Left lung (tissue), 10 donors: ENCODE results near the gene MIOX. TPM values are rescaled to one million over a fixed set of nuclear protein-coding genes. Genes with fewer than 3 reads are reported as not detected.

ENCODE experiments used
- ATAC-seq: fragments of 200-7000 bp; cut with Tn5 transposase; one replicate; pipeline ENCODE4 v1.9.1; 2020; ENCODE audit warnings: moderate library complexity
- DNase-seq, 4 donors: peaks; one replicate each; pipeline ENCODE4 v3.0.0-alpha.2; 2013 to 2020
- H3K27ac ChIP-seq, 2 donors: fragments of 200-600 bp; sonication (generic) in 1 of 2; one replicate each; pipeline versions ENCODE4 v1.5.0 to v1.8.0; 2020 to 2021
- H3K27me3 ChIP-seq, 2 donors: fragments of 200-600 bp; sonication (generic) in 1 of 2; one replicate each; pipeline versions ENCODE4 v1.5.0 to v1.8.0; 2020 to 2021
- H3K36me3 ChIP-seq, 2 donors: fragments of 200-600 bp; sonication (generic) in 1 of 2; one replicate each; pipeline versions ENCODE4 v1.5.0 to v1.8.0; 2020 to 2021
- H3K4me1 ChIP-seq, 2 donors: fragments of 200-600 bp; one replicate each; pipeline ENCODE4 v1.8.0; 2021
- H3K4me3 ChIP-seq, 2 donors: fragments of 200-600 bp; sonication (generic) in 1 of 2; one replicate each; pipeline versions ENCODE4 v1.5.0 to v1.8.0; 2020 to 2021; ENCODE audit warnings: mild to moderate bottlenecking in 1 of 2
- H3K9me3 ChIP-seq, 2 donors: fragments of 200-600 bp; sonication (generic) in 1 of 2; one replicate each; pipeline versions ENCODE4 v1.5.0 to v1.8.0; 2020 to 2021
- CTCF ChIP-seq, 2 donors: fragments of 200-600 bp; sonication (generic) in 1 of 2; IDR thresholded peaks; one replicate each; pipeline versions ENCODE4 v1.5.0 to v1.8.0; 2021; ENCODE audit warnings: antibody characterized with exemption in 2 of 2
- intact Hi-C, 2 donors: fragments of 100-400 bp; cut with DNase I; formaldehyde crosslinking; loops; one replicate each; pipeline versions ENCODE4 v1.11.2 to v1.14.2; 2022
- polyA plus RNA-seq, 6 donors: library from polyadenylated mRNA; unstranded; fragments of 120-200 nt; gene quantifications; one replicate each; pipeline ENCODE4 v1.2.1, GENCODE V29; 2013; ENCODE audit not compliant: insufficient read length in 6 of 6
- total RNA-seq, 2 donors: library from RNA; stranded (reverse); fragmentation: NEBNext Ultra II Directional; extraction: Animal tissue kit (Norgen Biotek cat#: 25700); gene quantifications; one replicate each; pipeline ENCODE4 v1.2.1, GENCODE V29; 2021
- donor health status: DM: no; HTN: yes; CAD: no.
- donor health status: DM: no; HTN: no; CAD: no.

The MIOX gene
- total and polyA plus RNA-seq, 8 donors: 0.12 to 0.27 (median 0.15) TPM; not detected in 3

DNA sequence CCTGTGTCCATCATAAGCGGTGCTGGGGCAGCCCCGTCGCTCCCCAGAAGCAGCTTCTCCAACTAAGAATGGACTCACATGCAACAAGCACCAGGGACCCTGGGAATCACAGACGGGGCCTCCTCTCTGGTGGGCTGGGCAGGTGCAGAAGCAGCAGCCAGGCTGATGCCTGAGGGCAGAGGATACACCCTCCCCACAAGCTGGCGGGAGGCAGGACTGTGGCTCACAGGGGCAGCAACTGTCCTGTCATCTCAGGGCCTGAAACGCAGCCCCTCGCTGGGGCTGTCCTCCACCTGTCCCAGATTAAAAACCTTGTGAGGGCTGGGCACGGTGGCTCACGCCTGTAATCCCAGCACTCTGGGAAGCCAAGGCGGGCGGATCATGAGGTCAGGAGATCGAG is 8.7 kb upstream of the MIOX start:
- ATAC-seq (no peak), DNase-seq (no peak)
- Histone ChIP-seq H3K27ac (no peak overlapping the region), H3K27me3 (peaks cover 22 to 50% of the 10 kb centered on the region in 2 donors), H3K36me3 (no peaks in the 10 kb centered on the region), H3K4me3 (no peak overlapping the region), H3K9me3 (no peaks in the 10 kb centered on the region), H3K4me1 (peaks cover 20 to 37% of the 10 kb centered on the region in 2 donors)
- TF ChIP-seq CTCF (IDR thresholded peaks at IDR 0.05): no peak
- intact Hi-C loops: no loop called here

DNA sequence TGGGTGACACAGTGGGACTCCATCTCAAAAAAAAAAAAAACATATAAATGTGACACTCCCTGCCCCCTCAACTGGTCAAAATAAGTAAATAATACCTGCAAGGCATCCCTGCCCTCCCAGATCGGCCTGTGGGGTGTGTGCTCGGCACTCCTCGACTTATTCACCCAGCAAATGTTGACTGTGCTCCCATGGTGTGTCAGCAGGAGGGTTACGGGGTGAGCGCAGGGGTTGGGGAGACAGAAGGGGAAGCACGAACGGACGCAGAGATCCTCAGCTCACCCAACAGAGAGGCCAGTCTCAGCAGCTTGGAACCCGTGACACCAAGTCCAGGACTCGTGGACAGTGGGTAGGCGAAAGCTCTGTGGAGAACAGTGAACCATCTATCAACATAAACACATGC is 6.9 kb upstream of the MIOX start:
- ATAC-seq: no peak
- intact Hi-C loops: no loop called here
- Histone ChIP-seq H3K36me3 (no peaks in the 10 kb centered on the region), H3K27me3 (peaks cover 22 to 67% of the 10 kb centered on the region in 2 donors), H3K9me3 (no peaks in the 10 kb centered on the region), H3K4me1 (peaks cover 9 to 22% of the 10 kb centered on the region in 2 donors), H3K27ac (no peak overlapping the region), H3K4me3 (no peak overlapping the region)
- no peak for TF ChIP-seq CTCF (IDR thresholded peaks at IDR 0.05)
- no peak for DNase-seq

DNA sequence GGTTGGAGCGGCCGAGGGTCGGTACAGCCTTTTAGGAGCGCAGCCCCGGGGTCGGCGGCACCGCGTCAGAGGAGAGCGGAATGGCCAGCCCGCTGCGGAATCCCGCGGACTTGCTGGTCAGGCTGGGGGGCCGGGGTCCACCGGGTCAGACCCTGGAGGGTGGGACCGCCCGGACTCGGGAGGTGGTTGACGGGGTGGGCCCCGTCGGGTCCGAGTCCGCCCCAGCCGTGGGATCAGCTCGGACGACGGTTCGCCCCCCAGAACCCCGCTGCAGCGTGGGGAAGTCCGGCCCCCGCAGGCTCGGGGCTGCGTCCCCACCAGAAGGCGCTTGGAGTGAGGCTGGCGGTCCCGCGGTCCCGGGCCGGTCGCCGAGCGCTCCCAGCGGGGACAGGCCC is 5.6 kb upstream of the MIOX start:
- Histone ChIP-seq H3K9me3 (no peaks in the 10 kb centered on the region), H3K36me3 (no peaks in the 10 kb centered on the region), H3K4me1 (peaks cover 5 to 15% of the 10 kb centered on the region in 2 donors), H3K27me3 (peaks cover 22 to 80% of the 10 kb centered on the region in 2 donors), H3K4me3 (peak overlapping the region; percentile 36 to 67), H3K27ac (no peak overlapping the region)
- peak in 1 of 4 donors; percentile 81 for DNase-seq
- TF ChIP-seq CTCF (IDR thresholded peaks at IDR 0.05): no peak
- ATAC-seq: no peak
- intact Hi-C loops: no loop called here

DNA sequence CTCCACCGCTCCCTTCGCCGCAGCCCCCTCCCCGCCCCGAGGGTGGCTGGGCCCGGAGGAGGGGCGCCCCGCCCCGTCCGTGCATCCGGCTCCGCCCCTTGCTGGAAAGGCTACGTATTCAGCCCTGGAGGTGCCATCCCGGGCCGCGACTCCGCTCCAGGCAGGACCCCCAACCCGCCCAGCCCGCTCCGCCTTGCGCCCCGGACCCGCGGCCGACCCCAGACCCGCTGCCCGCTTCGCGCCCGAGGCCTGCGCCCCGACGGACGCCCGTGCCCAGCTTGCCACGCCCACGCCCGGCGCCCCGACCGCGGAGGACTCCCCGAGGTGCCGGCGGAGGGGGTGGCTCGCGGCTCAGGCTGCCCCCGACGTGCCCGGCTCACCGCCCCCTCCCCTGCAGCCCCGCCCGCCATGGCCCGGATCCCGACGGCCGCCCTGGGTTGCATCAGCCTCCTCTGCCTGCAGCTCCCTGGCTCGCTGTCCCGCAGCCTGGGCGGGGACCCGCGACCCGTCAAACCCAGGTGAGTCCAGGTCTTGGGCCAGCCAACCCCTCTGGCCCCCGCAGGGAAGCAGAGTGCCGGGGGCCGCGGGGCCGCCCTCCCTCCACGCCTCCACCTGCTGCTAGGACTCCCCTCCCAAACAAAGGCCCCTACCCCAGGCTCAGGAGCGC is 5.1 kb upstream of the MIOX start, which contains the start of gene ADM2:
ADM2 (plus strand) TSS at position 104 of the 667 bp plus-strand sequence; CDS start at position 409, 305 bp downstream.
- no peak within 1 kb of the TSS for H3K27ac ChIP-seq
- H3K4me3 ChIP-seq: peak within 1 kb of the TSS; percentile 36 to 67
- H3K36me3 ChIP-seq: no peaks in the 10 kb centered on the region
- DNase-seq: peak in 2 of 4 donors; percentile 41 to 92
- H3K9me3 ChIP-seq: no peaks in the 10 kb centered on the region
- intact Hi-C loops: no loop called here
- H3K27me3 ChIP-seq: peaks cover 22 to 82% of the 10 kb centered on the region in 2 donors
- TF ChIP-seq CTCF (IDR thresholded peaks at IDR 0.05): no peak
- ATAC-seq: peak; percentile 73
- H3K4me1 ChIP-seq: peaks cover 5 to 15% of the 10 kb centered on the region in 2 donors

DNA sequence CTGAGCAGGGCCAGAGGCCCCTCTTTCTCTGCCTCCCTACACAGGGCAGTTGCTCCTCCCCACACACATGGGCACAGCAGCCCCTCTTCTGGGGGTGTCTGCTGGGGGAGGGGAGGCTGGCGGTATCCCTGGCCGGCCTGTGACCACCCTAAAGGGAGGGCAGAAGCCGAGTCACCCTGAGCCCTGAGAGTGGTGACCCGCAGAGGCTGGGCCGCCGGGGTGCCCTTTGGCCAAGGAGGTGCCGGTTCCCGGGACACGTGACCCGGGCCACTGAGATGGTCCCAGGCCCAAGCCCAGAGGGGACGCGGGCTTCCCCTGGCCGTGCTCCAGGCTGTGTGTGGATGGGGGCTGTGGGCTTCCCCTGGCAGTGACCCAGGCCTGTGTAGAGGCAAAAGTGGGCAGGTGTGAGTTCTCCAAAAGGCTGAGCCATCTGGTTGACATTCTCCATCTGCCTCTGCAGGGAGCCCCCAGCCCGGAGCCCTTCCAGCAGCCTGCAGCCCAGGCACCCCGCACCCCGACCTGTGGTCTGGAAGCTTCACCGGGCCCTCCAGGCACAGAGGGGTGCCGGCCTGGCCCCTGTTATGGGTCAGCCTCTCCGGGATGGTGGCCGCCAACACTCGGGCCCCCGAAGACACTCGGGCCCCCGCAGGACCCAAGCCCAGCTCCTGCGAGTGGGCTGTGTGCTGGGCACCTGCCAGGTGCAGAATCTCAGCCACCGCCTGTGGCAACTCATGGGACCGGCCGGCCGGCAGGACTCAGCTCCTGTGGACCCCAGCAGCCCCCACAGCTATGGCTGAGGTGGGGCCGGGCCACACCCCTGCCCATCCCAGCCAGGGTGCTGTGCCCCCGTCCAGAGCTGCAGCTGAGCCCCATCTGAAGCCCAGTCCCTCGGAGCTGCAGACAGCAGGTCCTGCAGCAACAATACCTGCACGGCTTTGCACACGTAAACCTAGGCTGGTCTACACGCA is 4.3 kb upstream of the MIOX start:
- Histone ChIP-seq H3K27ac (no peak overlapping the region), H3K27me3 (peaks cover 22 to 91% of the 10 kb centered on the region in 2 donors), H3K4me1 (peaks cover 5 to 15% of the 10 kb centered on the region in 2 donors), H3K9me3 (no peaks in the 10 kb centered on the region), H3K36me3 (no peaks in the 10 kb centered on the region), H3K4me3 (peak overlapping the region; percentile 36 to 67)
- DNase-seq (peak in 1 of 4 donors; percentile 80), ATAC-seq (no peak)
- intact Hi-C loops: no loop called here
- TF ChIP-seq CTCF (IDR thresholded peaks at IDR 0.05): no peak
